CD4-positive, alpha-beta memory T cell (primary cell): ENCODE measurements around the gene MYCN. TPM values are rescaled to one million over a fixed set of nuclear protein-coding genes. Genes with fewer than 3 reads are reported as not detected.

ENCODE experiments used
- CTCF ChIA-PET: fragments of 350-600 bp; sonication (Branson Sonifier 250); formaldehyde crosslinking; loops from one replicate; lab custom pipeline; 2021; ENCODE audit warnings: inconsistent platforms; ENCODE audit not compliant: partially characterized antibody; lab: Charles Lee
- POLR2A ChIA-PET: fragments of 350-600 bp; sonication (Branson Sonifier 250); formaldehyde crosslinking; loops from one replicate; lab custom pipeline; 2021; ENCODE audit not compliant: partially characterized antibody; lab: Charles Lee
- DNase-seq, 5 donors: peaks; one replicate each; pipeline versions ENCODE4 v3.0.0 to v3.0.0-alpha.2; 2020 to 2022; ENCODE audit warnings: mixed read lengths in 1 of 5
- H3K27ac ChIP-seq: one replicate; pipeline ENCODE4 v1.7.0; 2013; ENCODE audit warnings: low read depth, low read length
- H3K27me3 ChIP-seq: 2 replicates; pipeline ENCODE4 v1.7.0; 2013; ENCODE audit warnings: mild to moderate bottlenecking, low read length, moderate library complexity; ENCODE audit not compliant: insufficient read depth
- H3K36me3 ChIP-seq: 2 replicates; pipeline ENCODE4 v1.7.0; 2013; ENCODE audit warnings: mild to moderate bottlenecking, low read length, moderate library complexity; ENCODE audit not compliant: insufficient read depth
- H3K4me1 ChIP-seq: 2 replicates; pipeline ENCODE4 v1.7.0; 2013; ENCODE audit warnings: mild to moderate bottlenecking, low read length, moderate library complexity; ENCODE audit not compliant: insufficient read depth
- H3K4me3 ChIP-seq, 2 donors: one replicate each; pipeline ENCODE4 v1.7.0; 2013; ENCODE audit warnings: low read length in 2 of 2, mild to moderate bottlenecking in 1 of 2
- H3K9me3 ChIP-seq, 2 donors: one replicate each; pipeline ENCODE4 v1.7.0; 2013; ENCODE audit warnings: low read length in 2 of 2, control low read depth in 1 of 2; ENCODE audit not compliant: control insufficient read depth in 1 of 2
- H3K27ac Mint-ChIP-seq, 7 donors: one replicate each; pipeline ENCODE4 v1.8.0; 2020 to 2021; ENCODE audit warnings: mixed read lengths in 7 of 7, mild to moderate bottlenecking in 6 of 7, inconsistent platforms in 3 of 7, moderate library complexity in 3 of 7
- H3K27me3 Mint-ChIP-seq, 2 donors: one replicate each; pipeline ENCODE4 v1.8.0; 2020 to 2021; ENCODE audit warnings: mixed read lengths in 2 of 2
- H3K36me3 Mint-ChIP-seq, 2 donors: one replicate each; pipeline ENCODE4 v1.8.0; 2020 to 2021; ENCODE audit warnings: mixed read lengths in 2 of 2, inconsistent platforms in 1 of 2, mild to moderate bottlenecking in 1 of 2
- H3K4me1 Mint-ChIP-seq, 4 donors: one replicate each; pipeline ENCODE4 v1.8.0; 2020 to 2021; ENCODE audit warnings: mixed read lengths in 4 of 4, mild to moderate bottlenecking in 1 of 4
- H3K4me3 Mint-ChIP-seq, 8 donors: one replicate each; pipeline ENCODE4 v1.8.0; 2020 to 2021; ENCODE audit warnings: mixed read lengths in 8 of 8, mild to moderate bottlenecking in 7 of 8, moderate library complexity in 6 of 8, inconsistent platforms in 3 of 8
- H3K9me3 Mint-ChIP-seq, 8 donors: one replicate each; pipeline ENCODE4 v1.8.0; 2020 to 2021; ENCODE audit warnings: mixed read lengths in 8 of 8, mild to moderate bottlenecking in 5 of 8, inconsistent platforms in 3 of 8, moderate library complexity in 1 of 8
- intact Hi-C: fragments of 100-400 bp; cut with micrococcal nuclease; formaldehyde crosslinking; loops from one replicate; pipeline ENCODE4 v1.15.1; 2023
- polyA plus RNA-seq, 2 donors: library from polyadenylated mRNA; unstranded; fragments of 300-500 nt; fragmentation: Illumina TruSeq; gene quantifications; one replicate each; pipeline ENCODE4 v1.2.3, GENCODE V29; 2021
- total RNA-seq, 2 experiments: library from RNA; stranded (reverse); gene quantifications; one replicate each; pipeline ENCODE4 v1.2.3, GENCODE V29; 2021

The MYCN gene
- total and polyA plus RNA-seq, 4 experiments from 2014 or later = 0.15 TPM; not detected in 3

- no peaks in the 10 kb centered on the region for H3K36me3 Mint-ChIP-seq
- ChIA-PET POLR2A (no interaction called here), CTCF (no interaction called here)
- H3K36me3 ChIP-seq = no peaks in the 10 kb centered on the region
- no peak overlapping the region for H3K27ac ChIP-seq
- no peaks in the 10 kb centered on the region for H3K4me1 ChIP-seq
- no peaks in the 10 kb centered on the region for H3K9me3 Mint-ChIP-seq
- no peak overlapping the region for H3K27ac Mint-ChIP-seq
- intact Hi-C loops = no loop called here
- no peaks in the 10 kb centered on the region for H3K4me1 Mint-ChIP-seq
- DNase-seq = no peak
- H3K4me3 Mint-ChIP-seq = no peak overlapping the region
- peaks cover 0 to 3% of the 10 kb centered on the region in 2 donors for H3K27me3 Mint-ChIP-seq
- H3K4me3 ChIP-seq = no peak overlapping the region
- H3K9me3 ChIP-seq = no peaks in the 10 kb centered on the region
- H3K27me3 ChIP-seq = no peaks in the 10 kb centered on the region
Measured at GRCh38 chr2:15916336-15916735, 24.0 kb upstream of the MYCN start.

- H3K4me3 Mint-ChIP-seq = no peak overlapping the region
- intact Hi-C loops = no loop called here
- Histone ChIP-seq H3K4me1 (no peaks in the 10 kb centered on the region), H3K36me3 (no peaks in the 10 kb centered on the region), H3K9me3 (no peaks in the 10 kb centered on the region), H3K27ac (no peak overlapping the region), H3K4me3 (no peak overlapping the region), H3K27me3 (no peaks in the 10 kb centered on the region)
- no peak overlapping the region for H3K27ac Mint-ChIP-seq
- ChIA-PET POLR2A (no interaction called here), CTCF (no interaction called here)
- no peaks in the 10 kb centered on the region for H3K9me3 Mint-ChIP-seq
- no peaks in the 10 kb centered on the region for H3K36me3 Mint-ChIP-seq
- H3K27me3 Mint-ChIP-seq = peaks cover 0 to 7% of the 10 kb centered on the region in 2 donors
- no peak for DNase-seq
- no peaks in the 10 kb centered on the region for H3K4me1 Mint-ChIP-seq
Measured at GRCh38 chr2:15918761-15919356, 21.5 kb upstream of the MYCN start.

GRCh38 chr2:15919716-15920434, 20.5 kb upstream of the MYCN start:
- Histone ChIP-seq H3K4me3 (no peak overlapping the region), H3K4me1 (no peaks in the 10 kb centered on the region), H3K27ac (no peak overlapping the region), H3K27me3 (no peaks in the 10 kb centered on the region), H3K36me3 (no peaks in the 10 kb centered on the region), H3K9me3 (no peaks in the 10 kb centered on the region)
- Mint-ChIP-seq H3K36me3 (no peaks in the 10 kb centered on the region), H3K9me3 (no peaks in the 10 kb centered on the region), H3K27ac (no peak overlapping the region), H3K27me3 (peaks cover 0 to 7% of the 10 kb centered on the region in 2 donors), H3K4me1 (no peaks in the 10 kb centered on the region), H3K4me3 (no peak overlapping the region)
- no peak for DNase-seq
- CTCF ChIA-PET = no interaction called here
- POLR2A ChIA-PET = no interaction called here
- intact Hi-C loops = no loop called here

- Histone ChIP-seq H3K4me1 (no peaks in the 10 kb centered on the region), H3K27ac (no peak overlapping the region), H3K27me3 (no peaks in the 10 kb centered on the region), H3K9me3 (no peaks in the 10 kb centered on the region), H3K36me3 (no peaks in the 10 kb centered on the region), H3K4me3 (no peak overlapping the region)
- no peak overlapping the region for H3K4me3 Mint-ChIP-seq
- H3K36me3 Mint-ChIP-seq = no peaks in the 10 kb centered on the region
- H3K9me3 Mint-ChIP-seq = no peaks in the 10 kb centered on the region
- no peaks in the 10 kb centered on the region for H3K4me1 Mint-ChIP-seq
- DNase-seq = no peak
- peaks cover 0 to 10% of the 10 kb centered on the region in 2 donors for H3K27me3 Mint-ChIP-seq
- intact Hi-C loops = no loop called here
- ChIA-PET CTCF (no interaction called here), POLR2A (no interaction called here)
- no peak overlapping the region for H3K27ac Mint-ChIP-seq
Measured at GRCh38 chr2:15920696-15921095, 19.7 kb upstream of the MYCN start.

GRCh38 chr2:15923597-15923996, 16.8 kb upstream of the MYCN start:
- H3K27me3 Mint-ChIP-seq = peaks cover 0 to 8% of the 10 kb centered on the region in 2 donors
- ChIA-PET CTCF (no interaction called here), POLR2A (no interaction called here)
- peaks cover 0 to 2% (median 0%) of the 10 kb centered on the region in 8 donors for H3K9me3 Mint-ChIP-seq
- intact Hi-C loops = no loop called here
- no peaks in the 10 kb centered on the region for H3K36me3 ChIP-seq
- no peaks in the 10 kb centered on the region for H3K9me3 ChIP-seq
- no peaks in the 10 kb centered on the region for H3K27me3 ChIP-seq
- H3K4me3 ChIP-seq = no peak overlapping the region
- no peaks in the 10 kb centered on the region for H3K4me1 ChIP-seq
- DNase-seq = no peak
- H3K4me3 Mint-ChIP-seq = no peak overlapping the region
- H3K27ac ChIP-seq = no peak overlapping the region
- H3K36me3 Mint-ChIP-seq = no peaks in the 10 kb centered on the region
- H3K27ac Mint-ChIP-seq = no peak overlapping the region
- no peaks in the 10 kb centered on the region for H3K4me1 Mint-ChIP-seq

GRCh38 chr2:15925819-15926218, 14.5 kb upstream of the MYCN start:
- Mint-ChIP-seq H3K9me3 (peaks cover 0 to 2% (median 0%) of the 10 kb centered on the region in 8 donors), H3K4me3 (no peak overlapping the region), H3K27ac (no peak overlapping the region), H3K27me3 (peaks cover 0 to 8% of the 10 kb centered on the region in 2 donors), H3K36me3 (no peaks in the 10 kb centered on the region), H3K4me1 (no peaks in the 10 kb centered on the region)
- no peaks in the 10 kb centered on the region for H3K9me3 ChIP-seq
- no peak overlapping the region for H3K27ac ChIP-seq
- H3K4me3 ChIP-seq = no peak overlapping the region
- intact Hi-C loops = no loop called here
- POLR2A ChIA-PET = no interaction called here
- no peak for DNase-seq
- no peaks in the 10 kb centered on the region for H3K4me1 ChIP-seq
- CTCF ChIA-PET = no interaction called here
- H3K27me3 ChIP-seq = no peaks in the 10 kb centered on the region
- no peaks in the 10 kb centered on the region for H3K36me3 ChIP-seq

GRCh38 chr2:15926252-15926651, 14.1 kb upstream of the MYCN start:
- no peak overlapping the region for H3K4me3 Mint-ChIP-seq
- Histone ChIP-seq H3K4me1 (no peaks in the 10 kb centered on the region), H3K36me3 (no peaks in the 10 kb centered on the region), H3K27me3 (no peaks in the 10 kb centered on the region), H3K27ac (no peak overlapping the region), H3K9me3 (no peaks in the 10 kb centered on the region), H3K4me3 (no peak overlapping the region)
- ChIA-PET CTCF (no interaction called here), POLR2A (no interaction called here)
- peaks cover 0 to 2% (median 0%) of the 10 kb centered on the region in 8 donors for H3K9me3 Mint-ChIP-seq
- H3K4me1 Mint-ChIP-seq = no peaks in the 10 kb centered on the region
- intact Hi-C loops = no loop called here
- H3K36me3 Mint-ChIP-seq = no peaks in the 10 kb centered on the region
- no peak overlapping the region for H3K27ac Mint-ChIP-seq
- peaks cover 2 to 8% of the 10 kb centered on the region in 2 donors for H3K27me3 Mint-ChIP-seq
- no peak for DNase-seq
